Effector CD8-positive, alpha-beta T cell (primary cell): ENCODE data around the gene SSUH2.
"Not testable (repeated sequence)": the region's sequence is repeated elsewhere in the genome, so short reads cannot be mapped to it uniquely, and the experiment has no call there.

Experiments
- DNase-seq: peaks from one replicate; lab custom pipeline; 2025; lab: John Stamatoyannopoulos, UW
- total RNA-seq, 4 experiments: gene quantifications; one replicate each; lab custom pipeline; 2026; lab: John Stamatoyannopoulos, UW

The SSUH2 gene
- 0 reads per million in 4 experiments for total RNA-seq

GRCh38 chr3:8644748-8645390, at the start of gene SSUH2:
Gene SSUH2 (minus strand): TSS chr3:8644798. CDS start chr3:8644758, 40 bp downstream.
- DNase-seq = no peak

- DNase-seq = not testable (repeated sequence)
These were observed 46.7 kb upstream of the SSUH2 start for GRCh38 chr3:8691295-8691694.

GRCh38 chr3:8684992-8685391, 40.4 kb upstream of the SSUH2 start:
- DNase-seq = not testable (repeated sequence)

- not testable (repeated sequence) for DNase-seq
These were observed 38.4 kb upstream of the SSUH2 start for GRCh38 chr3:8682850-8683574.

- DNase-seq = not testable (repeated sequence)
These were observed 37.4 kb upstream of the SSUH2 start for GRCh38 chr3:8681881-8682538.

GRCh38 chr3:8681349-8681748, 36.8 kb upstream of the SSUH2 start:
- DNase-seq = no peak

- DNase-seq = not testable (repeated sequence)
These were observed 35.4 kb upstream of the SSUH2 start for GRCh38 chr3:8679817-8680553.

GRCh38 chr3:8678751-8679150, 34.2 kb upstream of the SSUH2 start:
- no peak for DNase-seq

GRCh38 chr3:8677258-8677657, 32.7 kb upstream of the SSUH2 start:
- DNase-seq = not testable (repeated sequence)

- not testable (repeated sequence) for DNase-seq
These were observed 31.0 kb upstream of the SSUH2 start for GRCh38 chr3:8675591-8675990.

GRCh38 chr3:8673083-8673737, 28.6 kb upstream of the SSUH2 start:
- no peak for DNase-seq

GRCh38 chr3:8669019-8669418, 24.4 kb upstream of the SSUH2 start:
- no peak for DNase-seq

- DNase-seq = no peak
These were observed 23.6 kb upstream of the SSUH2 start for GRCh38 chr3:8668216-8668615.

GRCh38 chr3:8667463-8668091, 23.0 kb upstream of the SSUH2 start:
- DNase-seq = no peak

- no peak for DNase-seq
These were observed 20.9 kb upstream of the SSUH2 start for GRCh38 chr3:8665407-8665896.

GRCh38 chr3:8663177-8664061, 18.8 kb upstream of the SSUH2 start:
- DNase-seq = no peak

- no peak for DNase-seq
These were observed 18.0 kb upstream of the SSUH2 start for GRCh38 chr3:8662594-8662993.

GRCh38 chr3:8660175-8661118, 15.8 kb upstream of the SSUH2 start:
- DNase-seq = no peak

- no peak for DNase-seq
These were observed 14.6 kb upstream of the SSUH2 start for GRCh38 chr3:8659242-8659641.
